GDM1 (cell line): ENCODE results near the gene IL10RA.
A peak's percentile ranks its signal among the peaks of the same experiment; 100 is the strongest.

Experiments used
- DNase-seq: peaks from one replicate; lab custom pipeline; 2025; lab: John Stamatoyannopoulos, UW

IL10RA gene

GRCh38 chr11:117992136-117992535, 5.9 kb downstream of the IL10RA start:
- no peak for DNase-seq

GRCh38 chr11:117992620-117993019, 6.4 kb downstream of the IL10RA start:
- no peak for DNase-seq

GRCh38 chr11:117993988-117994745, 8.0 kb downstream of the IL10RA start:
- no peak for DNase-seq

GRCh38 chr11:117995472-117995871, 9.3 kb downstream of the IL10RA start:
- DNase-seq = no peak

GRCh38 chr11:117996058-117996457, 9.9 kb downstream of the IL10RA start:
- no peak for DNase-seq

GRCh38 chr11:117997406-117997805, 11.2 kb downstream of the IL10RA start:
- no peak for DNase-seq

GRCh38 chr11:117997823-117998579, 11.8 kb downstream of the IL10RA start:
- DNase-seq = no peak

GRCh38 chr11:117998664-117999353, 12.6 kb downstream of the IL10RA start:
- no peak for DNase-seq

GRCh38 chr11:117999354-117999993, 13.3 kb downstream of the IL10RA start:
- no peak for DNase-seq

- DNase-seq = no peak
These were observed 14.1 kb downstream of the IL10RA start for GRCh38 chr11:118000067-118000849.

- DNase-seq = no peak
These were observed 14.6 kb downstream of the IL10RA start for GRCh38 chr11:118000850-118001228.

GRCh38 chr11:118001494-118001971, 15.3 kb downstream of the IL10RA start:
- DNase-seq = no peak

- no peak for DNase-seq
These were observed 15.9 kb downstream of the IL10RA start for GRCh38 chr11:118002010-118002540.

GRCh38 chr11:118002541-118003423, 16.6 kb downstream of the IL10RA start:
- peak; percentile 47 for DNase-seq

GRCh38 chr11:118003456-118003855, 17.3 kb downstream of the IL10RA start:
- no peak for DNase-seq

- DNase-seq = no peak
These were observed 18.5 kb downstream of the IL10RA start for GRCh38 chr11:118004543-118005223.

GRCh38 chr11:118005224-118006152, 19.3 kb downstream of the IL10RA start:
- DNase-seq = no peak

- no peak for DNase-seq
These were observed 19.9 kb downstream of the IL10RA start for GRCh38 chr11:118006153-118006534.
